GM10266 (cell line): ENCODE data around the gene ALK.
"Not testable (repeated sequence)": the region's sequence is repeated elsewhere in the genome, so short reads cannot be mapped to it uniquely, and the experiment has no call there.

Experiments
- DNase-seq: peaks from one replicate; pipeline ENCODE4 v3.0.0; 2012; ENCODE audit errors: extremely low spot score
- TF ChIP-seq, protein P1 (sequence below): IDR thresholded peaks from 2 replicates; pipeline ENCODE4 v1.5.1; 2012; ENCODE audit warnings: mild to moderate bottlenecking, low read depth; ENCODE audit not compliant: control insufficient read depth, insufficient read depth; ENCODE audit errors: missing control alignments

The ALK gene

DNA sequence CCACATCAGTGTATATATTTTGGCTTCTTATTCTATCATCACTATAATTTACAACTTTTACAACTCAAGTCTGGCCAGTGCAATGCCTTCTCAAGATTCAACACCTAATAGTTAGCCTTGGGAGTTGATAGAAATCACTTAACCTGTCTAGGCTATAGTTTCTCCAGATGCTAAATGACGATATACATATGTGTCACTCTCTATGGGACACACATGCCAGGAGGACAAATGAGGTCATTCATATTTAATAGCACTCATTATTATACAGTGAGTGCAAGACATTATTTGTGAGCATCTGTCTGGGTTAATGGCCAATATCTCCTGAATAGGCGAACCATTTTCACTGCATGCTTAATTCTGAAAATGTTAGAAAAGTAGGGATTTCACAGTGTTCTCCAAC is 89.8 kb downstream of the ALK start:
- TF ChIP-seq, protein P1, sequence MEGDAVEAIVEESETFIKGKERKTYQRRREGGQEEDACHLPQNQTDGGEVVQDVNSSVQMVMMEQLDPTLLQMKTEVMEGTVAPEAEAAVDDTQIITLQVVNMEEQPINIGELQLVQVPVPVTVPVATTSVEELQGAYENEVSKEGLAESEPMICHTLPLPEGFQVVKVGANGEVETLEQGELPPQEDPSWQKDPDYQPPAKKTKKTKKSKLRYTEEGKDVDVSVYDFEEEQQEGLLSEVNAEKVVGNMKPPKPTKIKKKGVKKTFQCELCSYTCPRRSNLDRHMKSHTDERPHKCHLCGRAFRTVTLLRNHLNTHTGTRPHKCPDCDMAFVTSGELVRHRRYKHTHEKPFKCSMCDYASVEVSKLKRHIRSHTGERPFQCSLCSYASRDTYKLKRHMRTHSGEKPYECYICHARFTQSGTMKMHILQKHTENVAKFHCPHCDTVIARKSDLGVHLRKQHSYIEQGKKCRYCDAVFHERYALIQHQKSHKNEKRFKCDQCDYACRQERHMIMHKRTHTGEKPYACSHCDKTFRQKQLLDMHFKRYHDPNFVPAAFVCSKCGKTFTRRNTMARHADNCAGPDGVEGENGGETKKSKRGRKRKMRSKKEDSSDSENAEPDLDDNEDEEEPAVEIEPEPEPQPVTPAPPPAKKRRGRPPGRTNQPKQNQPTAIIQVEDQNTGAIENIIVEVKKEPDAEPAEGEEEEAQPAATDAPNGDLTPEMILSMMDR, result no peak
- DNase-seq, result no peak

DNA sequence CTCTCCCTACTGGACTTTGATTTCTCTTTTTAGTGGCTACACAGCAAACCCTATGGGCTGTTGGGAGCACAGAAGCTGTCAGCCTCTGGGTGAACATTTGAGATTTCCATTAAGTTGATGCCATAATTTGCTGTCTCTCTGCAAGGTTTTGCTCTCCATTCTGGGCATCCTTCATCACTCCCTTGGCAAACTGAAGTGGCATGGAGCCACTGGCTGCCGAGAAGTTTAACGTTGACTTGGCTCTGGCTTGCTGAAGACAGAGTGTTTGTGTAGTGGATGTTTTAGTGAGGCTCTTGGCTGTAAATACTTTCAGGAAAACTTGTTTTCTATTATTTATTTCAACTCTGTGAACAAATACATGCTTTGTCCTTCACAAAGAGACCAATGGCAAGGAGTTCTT is 91.5 kb downstream of the ALK start:
- TF ChIP-seq, protein P1, result no peak
- no peak for DNase-seq

DNA sequence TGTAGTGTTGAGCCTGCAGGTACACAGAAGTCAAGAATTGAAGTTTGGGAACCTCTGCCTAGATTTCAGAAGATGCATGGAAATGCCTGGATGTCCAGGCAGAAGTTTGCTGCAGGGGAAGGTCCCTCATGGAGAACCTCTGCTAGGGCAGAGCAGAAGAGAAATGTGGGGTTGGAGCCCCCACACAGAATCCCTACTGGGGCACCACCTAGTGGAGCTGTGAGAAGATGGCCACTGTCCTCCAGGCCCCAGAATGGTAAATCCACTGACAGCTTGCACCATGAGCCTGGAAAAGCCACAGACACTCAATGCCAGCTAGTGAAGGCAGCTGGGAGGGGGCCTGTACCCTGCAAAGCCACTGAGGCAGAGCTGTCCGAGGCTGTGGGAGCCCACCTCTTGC is 97.2 kb downstream of the ALK start:
- not testable (repeated sequence) for DNase-seq

DNA sequence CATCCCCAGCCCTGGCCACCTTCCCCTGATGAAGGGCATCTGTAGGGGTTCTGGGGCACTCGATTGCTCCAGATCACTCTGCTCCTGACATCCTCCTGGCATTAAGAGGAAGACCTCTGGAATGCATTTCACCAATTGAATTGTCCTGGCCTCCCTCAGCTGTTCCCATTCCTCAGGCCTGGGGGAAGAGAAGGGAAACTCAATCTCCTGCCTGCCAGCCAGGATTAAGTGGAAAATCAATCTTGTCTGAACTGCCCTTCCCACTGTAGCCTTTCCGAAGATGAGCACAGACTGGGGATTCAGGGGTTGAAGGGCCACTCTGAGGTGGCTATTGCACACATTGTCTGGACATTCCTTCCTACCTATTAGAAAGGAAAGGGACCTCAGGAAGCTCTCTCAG is 99.8 kb downstream of the ALK start:
- DNase-seq, result no peak
- TF ChIP-seq, protein P1, result no peak

DNA sequence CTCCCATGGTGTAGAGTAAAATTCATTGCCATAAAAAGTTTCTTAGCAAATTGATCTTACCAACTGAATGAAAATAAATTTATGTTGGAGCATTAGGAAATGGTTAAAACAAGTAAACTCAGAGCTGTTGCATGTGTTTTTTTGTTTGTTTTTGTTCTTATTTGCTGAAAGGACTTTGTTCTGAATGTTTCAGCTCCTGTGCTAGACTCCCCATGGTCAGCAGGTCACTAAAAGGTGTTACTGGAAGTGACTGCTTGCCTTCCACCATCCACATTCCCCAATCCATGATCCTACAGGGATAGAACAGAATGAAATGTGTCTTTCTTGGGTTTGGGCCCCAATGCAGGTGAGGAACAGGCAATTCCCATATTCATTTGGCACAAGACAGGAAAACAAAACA is 101.8 kb downstream of the ALK start:
- DNase-seq, result no peak
- TF ChIP-seq, protein P1, result no peak

DNA sequence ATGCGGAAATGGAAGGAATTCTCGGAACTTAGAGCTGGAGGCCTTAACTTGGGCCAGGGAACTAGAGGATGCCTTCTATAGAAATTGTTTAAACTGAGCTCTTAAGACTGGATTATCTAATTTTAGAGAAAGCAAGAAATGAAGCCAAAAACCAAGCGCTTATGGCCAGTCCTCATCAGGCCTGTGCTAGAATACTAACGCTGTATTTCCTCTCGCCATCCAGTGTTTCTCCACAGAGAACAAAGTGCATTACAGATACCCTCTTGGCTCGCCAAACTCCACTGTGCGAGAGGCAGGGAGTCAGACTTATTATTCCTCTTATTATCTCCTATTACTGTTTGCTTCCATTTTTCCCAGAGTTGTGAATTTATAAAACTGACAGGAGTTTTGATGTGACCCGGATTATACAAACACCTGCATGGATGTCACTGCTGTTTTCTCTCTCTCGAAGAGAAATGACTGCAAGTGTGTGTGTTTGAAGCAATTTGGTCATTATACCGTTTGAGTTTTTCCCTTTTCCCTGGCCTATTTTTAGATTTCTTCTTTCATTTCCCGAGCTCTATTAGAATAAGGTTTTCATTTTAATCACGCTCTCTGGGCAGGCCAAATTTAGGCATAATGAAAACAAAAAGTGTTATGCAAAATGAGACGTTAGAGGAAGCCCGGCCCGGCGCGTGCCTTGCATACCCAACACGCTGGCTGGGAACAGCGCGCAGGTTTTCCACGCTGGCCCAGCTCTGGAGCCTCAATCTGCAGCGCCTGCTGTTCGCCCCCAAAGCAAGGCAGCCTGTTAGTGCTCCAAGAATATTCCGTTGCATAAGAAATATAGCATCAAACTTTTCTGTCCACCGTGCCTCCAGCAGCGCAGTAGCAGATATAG is 103.3 kb downstream of the ALK start:
- TF ChIP-seq, protein P1, result no peak
- no peak for DNase-seq

DNA sequence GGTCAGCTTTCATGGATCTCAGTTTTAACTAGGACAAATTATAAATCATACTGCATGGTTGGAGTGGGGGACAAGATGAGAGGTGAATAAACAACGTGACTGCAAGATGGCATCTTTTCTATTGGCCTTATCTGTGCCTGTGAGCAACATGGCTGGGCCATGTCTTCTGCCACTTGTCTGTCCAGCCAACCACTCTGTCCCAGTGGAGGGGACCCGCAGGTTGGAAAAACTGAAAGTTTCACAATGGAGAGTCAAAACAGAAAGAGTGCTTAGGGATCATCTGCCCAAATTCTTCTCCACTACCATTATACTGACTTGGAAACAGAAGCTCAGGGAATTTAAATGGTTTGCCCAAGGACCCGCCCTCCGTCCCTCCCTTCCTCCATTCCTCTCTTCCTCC is 104.1 kb downstream of the ALK start:
- TF ChIP-seq, protein P1, result no peak
- no peak for DNase-seq
